Tibial artery (tissue), 4 donors: ENCODE results near the gene SOX8.
A peak's percentile ranks its signal among the peaks of the same experiment; 100 is the strongest.

ENCODE experiments used
- DNase-seq, 2 donors: peaks; one replicate each; pipeline ENCODE4 v3.0.0-alpha.2; 2019
- H3K27ac ChIP-seq, 2 donors: fragments of 200-600 bp; sonication (generic) in 1 of 2; 1 replicate in 1 of 2; 2 replicates in 1 of 2; pipeline ENCODE4 v1.5.1; 2018 to 2019; ENCODE audit warnings: mild to moderate bottlenecking in 1 of 2
- H3K27me3 ChIP-seq, 2 donors: fragments of 200-600 bp; sonication (generic) in 1 of 2; one replicate each; pipeline versions ENCODE4 v1.5.1 to v1.6.0; 2016 to 2019
- H3K36me3 ChIP-seq, 3 donors: fragments of 200-600 bp; sonication (generic) in 2 of 3; one replicate each; pipeline ENCODE4 v1.5.1; 2016 to 2019; ENCODE audit warnings: mild to moderate bottlenecking in 2 of 3
- H3K4me1 ChIP-seq, 4 donors: fragments of 200-600 bp; sonication (generic) in 2 of 4; 1 replicate in 3 of 4; 2 replicates in 1 of 4; pipeline ENCODE4 v1.5.1; 2016 to 2019
- H3K4me3 ChIP-seq, 2 donors: fragments of 200-600 bp; sonication (generic) in 1 of 2; 1 replicate in 1 of 2; 2 replicates in 1 of 2; pipeline ENCODE4 v1.5.1; 2018 to 2019; ENCODE audit warnings: mild to moderate bottlenecking in 2 of 2
- H3K9me3 ChIP-seq, 3 donors: fragments of 200-600 bp; sonication (generic) in 1 of 3; one replicate each; pipeline ENCODE4 v1.5.1; 2016 to 2019
- intact Hi-C: fragments of 100-400 bp; cut with DNase I; formaldehyde crosslinking; loops from one replicate; pipeline ENCODE4 v1.15.0; 2023; ENCODE audit warnings: low total_unique reads
- TF ChIP-seq, protein P1 (sequence below), 2 experiments: fragments of 200-600 bp in 1 of 2; fragments of 450-650 bp in 1 of 2; IDR thresholded peaks; one replicate each; pipeline ENCODE4 v1.5.1; 2017 to 2019; ENCODE audit warnings: antibody characterized with exemption in 2 of 2, mild to moderate bottlenecking in 1 of 2, moderate library complexity in 1 of 2

The SOX8 gene

DNA sequence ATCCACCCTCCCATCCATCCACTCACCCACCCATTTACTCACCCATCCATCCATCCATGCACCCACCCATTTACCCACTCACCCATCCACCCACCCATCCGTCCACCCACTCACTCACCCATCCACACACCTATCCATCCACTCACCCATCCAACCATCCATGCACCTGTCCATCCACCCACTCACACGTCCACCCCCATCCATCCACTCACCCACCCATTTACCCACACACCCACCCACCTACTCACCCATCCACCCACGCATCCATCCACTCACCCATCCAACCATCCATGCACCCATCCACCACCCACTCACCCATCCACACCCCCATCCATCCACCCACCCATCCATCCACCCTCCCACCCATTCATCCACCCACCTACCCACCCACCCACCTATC lies 12.2 kb downstream of the SOX8 start:
- Histone ChIP-seq H3K4me1 (peaks cover 0 to 13% (median 0%) of the 10 kb centered on the region in 4 donors), H3K9me3 (peaks cover 6 to 21% (median 21%) of the 10 kb centered on the region in 3 donors), H3K27me3 (peaks cover 0 to 67% of the 10 kb centered on the region in 2 donors), H3K36me3 (peaks cover 0 to 5% (median 0%) of the 10 kb centered on the region in 3 donors), H3K27ac (no peak overlapping the region), H3K4me3 (no peak overlapping the region)
- no peak for DNase-seq
- TF ChIP-seq, protein P1, sequence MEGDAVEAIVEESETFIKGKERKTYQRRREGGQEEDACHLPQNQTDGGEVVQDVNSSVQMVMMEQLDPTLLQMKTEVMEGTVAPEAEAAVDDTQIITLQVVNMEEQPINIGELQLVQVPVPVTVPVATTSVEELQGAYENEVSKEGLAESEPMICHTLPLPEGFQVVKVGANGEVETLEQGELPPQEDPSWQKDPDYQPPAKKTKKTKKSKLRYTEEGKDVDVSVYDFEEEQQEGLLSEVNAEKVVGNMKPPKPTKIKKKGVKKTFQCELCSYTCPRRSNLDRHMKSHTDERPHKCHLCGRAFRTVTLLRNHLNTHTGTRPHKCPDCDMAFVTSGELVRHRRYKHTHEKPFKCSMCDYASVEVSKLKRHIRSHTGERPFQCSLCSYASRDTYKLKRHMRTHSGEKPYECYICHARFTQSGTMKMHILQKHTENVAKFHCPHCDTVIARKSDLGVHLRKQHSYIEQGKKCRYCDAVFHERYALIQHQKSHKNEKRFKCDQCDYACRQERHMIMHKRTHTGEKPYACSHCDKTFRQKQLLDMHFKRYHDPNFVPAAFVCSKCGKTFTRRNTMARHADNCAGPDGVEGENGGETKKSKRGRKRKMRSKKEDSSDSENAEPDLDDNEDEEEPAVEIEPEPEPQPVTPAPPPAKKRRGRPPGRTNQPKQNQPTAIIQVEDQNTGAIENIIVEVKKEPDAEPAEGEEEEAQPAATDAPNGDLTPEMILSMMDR (IDR thresholded peaks at IDR 0.05) = no peak
- intact Hi-C loops = no loop called here

DNA sequence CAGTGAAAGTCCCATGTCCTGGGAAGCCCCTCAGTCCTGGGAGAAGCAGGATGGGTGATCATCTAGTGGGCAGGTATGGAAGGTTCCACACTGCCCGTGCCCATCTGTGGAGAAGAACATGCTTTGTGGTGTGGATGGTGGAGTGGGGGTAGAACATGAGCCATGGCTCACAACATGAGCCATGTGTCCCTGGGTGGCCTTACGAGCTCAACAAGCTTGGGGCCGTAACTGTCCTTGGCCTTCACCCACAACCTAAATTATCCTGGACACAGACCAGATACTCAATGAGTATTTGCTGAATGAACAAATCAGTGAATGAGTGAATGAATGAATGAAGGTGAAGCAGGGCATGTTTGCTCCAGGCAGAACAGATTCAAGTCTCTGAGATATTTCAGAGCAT lies 13.5 kb downstream of the SOX8 start:
- DNase-seq = no peak
- H3K4me3 ChIP-seq = no peak overlapping the region
- H3K27me3 ChIP-seq = peaks cover 0 to 66% of the 10 kb centered on the region in 2 donors
- intact Hi-C loops = no loop called here
- H3K27ac ChIP-seq = no peak overlapping the region
- TF ChIP-seq, protein P1 (IDR thresholded peaks at IDR 0.05) = no peak
- peaks cover 0 to 13% (median 0%) of the 10 kb centered on the region in 4 donors for H3K4me1 ChIP-seq
- H3K9me3 ChIP-seq = peaks cover 6 to 21% (median 21%) of the 10 kb centered on the region in 3 donors
- peaks cover 0 to 5% (median 0%) of the 10 kb centered on the region in 3 donors for H3K36me3 ChIP-seq

DNA sequence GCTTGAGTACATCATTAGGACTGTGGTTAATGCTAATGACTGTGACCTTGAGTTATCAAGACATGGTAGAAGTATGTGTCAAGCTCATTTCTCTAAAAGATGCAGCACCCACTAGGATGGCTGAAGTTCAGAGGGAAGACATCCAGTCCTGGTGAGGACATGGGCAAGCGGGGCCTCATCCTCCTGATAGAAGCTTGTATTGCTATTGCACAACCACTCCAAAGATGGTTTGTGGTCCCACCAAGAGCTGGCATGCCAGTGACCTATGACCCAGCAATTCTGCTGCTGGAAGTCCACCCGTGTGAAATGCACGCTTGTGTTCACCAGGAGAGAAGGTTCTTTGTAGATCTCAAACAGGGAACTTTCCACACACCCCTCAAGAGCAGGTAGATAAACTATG lies 14.2 kb downstream of the SOX8 start:
- peaks cover 0 to 13% (median 0%) of the 10 kb centered on the region in 4 donors for H3K4me1 ChIP-seq

DNA sequence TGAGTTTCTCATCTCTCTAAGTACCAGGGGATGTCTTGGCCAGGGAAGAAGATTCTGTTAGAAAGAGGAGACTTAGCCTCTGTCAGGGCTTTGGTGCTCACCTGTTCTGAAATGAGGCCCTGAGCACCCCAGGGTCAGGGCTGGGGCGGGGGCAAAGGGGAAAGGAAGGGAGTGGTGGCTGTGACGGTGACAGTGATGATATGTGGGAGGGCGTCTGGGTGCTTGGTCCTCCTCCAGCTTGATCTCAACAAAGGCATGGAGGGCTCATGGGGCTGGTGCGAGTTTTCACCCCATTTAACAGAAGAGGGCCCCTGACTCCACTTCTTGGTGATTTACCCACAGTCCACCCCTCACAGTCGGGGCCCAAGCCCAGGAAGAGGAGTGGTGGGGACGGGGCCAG lies 15.1 kb downstream of the SOX8 start:
- intact Hi-C loops = no loop called here
- Histone ChIP-seq H3K9me3 (peaks cover 6 to 21% (median 21%) of the 10 kb centered on the region in 3 donors), H3K36me3 (peaks cover 0 to 5% (median 0%) of the 10 kb centered on the region in 3 donors), H3K27me3 (peaks cover 0 to 65% of the 10 kb centered on the region in 2 donors), H3K27ac (no peak overlapping the region), H3K4me3 (no peak overlapping the region), H3K4me1 (peaks cover 0 to 13% (median 0%) of the 10 kb centered on the region in 4 donors)
- no peak for DNase-seq
- TF ChIP-seq, protein P1 (IDR thresholded peaks at IDR 0.05) = no peak

More for the DNA sequence above, 14.2 kb downstream of the SOX8 start:
- Histone ChIP-seq H3K27me3 (peaks cover 0 to 66% of the 10 kb centered on the region in 2 donors), H3K9me3 (peaks cover 6 to 21% (median 21%) of the 10 kb centered on the region in 3 donors), H3K36me3 (peaks cover 0 to 5% (median 0%) of the 10 kb centered on the region in 3 donors), H3K27ac (no peak overlapping the region), H3K4me3 (no peak overlapping the region)
- intact Hi-C loops = no loop called here
- no peak for DNase-seq
- TF ChIP-seq, protein P1 (IDR thresholded peaks at IDR 0.05) = no peak

DNA sequence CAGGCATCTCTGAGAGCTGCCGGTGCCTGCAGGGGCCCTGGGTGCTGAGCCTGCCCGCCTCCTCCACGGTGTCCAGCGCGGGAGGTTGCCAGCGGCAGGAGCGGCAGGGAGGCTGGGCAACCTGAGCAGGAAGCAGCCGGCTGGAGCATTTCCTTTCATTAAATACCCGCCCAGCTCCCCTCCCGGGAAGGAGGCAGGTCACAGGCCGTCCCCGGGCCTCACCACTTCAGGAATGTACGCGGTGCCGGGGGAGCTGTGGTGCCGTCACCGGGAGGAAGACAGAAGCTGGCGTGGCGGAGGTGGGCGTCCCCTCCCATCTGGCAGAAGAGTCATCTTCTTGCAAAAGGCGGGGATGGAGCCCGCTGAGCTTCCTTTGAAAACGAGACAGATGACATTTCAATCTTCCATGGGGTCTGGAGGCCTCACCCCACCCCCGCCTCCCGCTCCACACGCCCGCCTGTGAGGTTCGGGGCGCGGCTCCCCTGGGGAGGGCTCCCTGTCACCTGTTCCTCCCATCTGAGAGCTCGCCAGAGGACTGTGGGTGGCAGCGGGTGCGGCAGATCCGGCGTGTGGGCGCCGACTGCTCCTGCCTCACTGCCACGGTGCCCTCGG lies 16.0 kb downstream of the SOX8 start:
- peak overlapping the region in 1 of 2 donors; percentile 11 for H3K4me3 ChIP-seq
- H3K36me3 ChIP-seq = peaks cover 0 to 5% (median 0%) of the 10 kb centered on the region in 3 donors
- peaks cover 6 to 21% (median 21%) of the 10 kb centered on the region in 3 donors for H3K9me3 ChIP-seq
- TF ChIP-seq, protein P1 (IDR thresholded peaks at IDR 0.05) = no peak
- intact Hi-C loops = no loop called here
- H3K27me3 ChIP-seq = peaks cover 0 to 68% of the 10 kb centered on the region in 2 donors
- peaks cover 0 to 13% (median 0%) of the 10 kb centered on the region in 4 donors for H3K4me1 ChIP-seq
- peak in 1 of 2 donors; percentile 35 for DNase-seq
- H3K27ac ChIP-seq = no peak overlapping the region
